ENCODE results near the gene PICK1.

- no peak for TF ChIP-seq GFI1B (tag by site-specific recombination; IDR thresholded peaks at IDR 0.05)
- TF ChIP-seq ZNF544 (tag by site-specific recombination; IDR thresholded peaks at IDR 0.05): no peak
- no peak for TF ChIP-seq ZSCAN18 (tag by site-specific recombination; IDR thresholded peaks at IDR 0.05)
- no peak for TF ChIP-seq PBX3 (CRISPR knock-in tag; IDR thresholded peaks at IDR 0.05)
- TF ChIP-seq CTCF (tag by site-specific recombination; IDR thresholded peaks at IDR 0.05): no peak
- no peak for TF ChIP-seq ZNF785 (tag by site-specific recombination; IDR thresholded peaks at IDR 0.05)
- no peak for TF ChIP-seq KLF16 (tag by site-specific recombination; IDR thresholded peaks at IDR 0.05)
- TF ChIP-seq ZBTB26 (tag by site-specific recombination; optimal IDR thresholded peaks at IDR 0.05): no peak
- no peak for TF ChIP-seq ZNF274 (IDR thresholded peaks at IDR 0.05; ENCODE audit: low read length)
- no peak for TF ChIP-seq ZNF274 (tag by site-specific recombination; IDR thresholded peaks at IDR 0.05; ENCODE audit: borderline replicate concordance)
- TF ChIP-seq ZBTB11 (tag by site-specific recombination; conservative IDR thresholded peaks at IDR 0.05; ENCODE audit: low read depth): no peak
Measured at GRCh38 chr22:38066381-38067027, 9.3 kb downstream of the PICK1 start.
